Esophagus muscularis mucosa (tissue), 4 donors: ENCODE measurements around the gene ATP1A2.

Experiments
- CTCF ChIP-seq, 3 experiments: fragments of 200-600 bp in 2 of 3; fragments of 450-650 bp in 1 of 3; sonication (generic) in 2 of 3; IDR thresholded peaks; one replicate each; pipeline ENCODE4 v1.5.1; 2017 to 2019; ENCODE audit warnings: antibody characterized with exemption in 3 of 3, mild to moderate bottlenecking in 2 of 3, moderate library complexity in 1 of 3
- EP300 ChIP-seq: sonication (generic); formaldehyde crosslinking; IDR thresholded peaks from one replicate; pipeline ENCODE4 v1.6.1; 2017; ENCODE audit warnings: antibody characterized with exemption
- POLR2A ChIP-seq: fragments of 450-650 bp; IDR thresholded peaks from one replicate; pipeline ENCODE4 v1.6.1; 2017; ENCODE audit warnings: antibody characterized with exemption, moderate library complexity, mild to moderate bottlenecking, low read depth
- POLR2AphosphoS5 ChIP-seq, 2 donors: sonication (generic); formaldehyde crosslinking; IDR thresholded peaks; one replicate each; pipeline ENCODE4 v1.6.1; 2017; ENCODE audit warnings: antibody characterized with exemption in 2 of 2

GRCh38 chr1:160154790-160155189, 39.2 kb downstream of the ATP1A2 start:
- TF ChIP-seq POLR2A (no peak), CTCF (IDR thresholded peaks at IDR 0.05) (no peak), POLR2AphosphoS5 (IDR thresholded peaks at IDR 0.05) (no peak), EP300 (no peak)
